ENCODE data around the gene SFMBT2. TPM values are rescaled to one million over a fixed set of nuclear protein-coding genes. Genes with fewer than 3 reads are reported as not detected.
"Not testable (repeated sequence)": the region's sequence is repeated elsewhere in the genome, so short reads cannot be mapped to it uniquely, and the experiment has no call there.

The SFMBT2 gene
- total RNA-seq, 1 experiment from 2014 or later, result 1.3 TPM

DNA sequence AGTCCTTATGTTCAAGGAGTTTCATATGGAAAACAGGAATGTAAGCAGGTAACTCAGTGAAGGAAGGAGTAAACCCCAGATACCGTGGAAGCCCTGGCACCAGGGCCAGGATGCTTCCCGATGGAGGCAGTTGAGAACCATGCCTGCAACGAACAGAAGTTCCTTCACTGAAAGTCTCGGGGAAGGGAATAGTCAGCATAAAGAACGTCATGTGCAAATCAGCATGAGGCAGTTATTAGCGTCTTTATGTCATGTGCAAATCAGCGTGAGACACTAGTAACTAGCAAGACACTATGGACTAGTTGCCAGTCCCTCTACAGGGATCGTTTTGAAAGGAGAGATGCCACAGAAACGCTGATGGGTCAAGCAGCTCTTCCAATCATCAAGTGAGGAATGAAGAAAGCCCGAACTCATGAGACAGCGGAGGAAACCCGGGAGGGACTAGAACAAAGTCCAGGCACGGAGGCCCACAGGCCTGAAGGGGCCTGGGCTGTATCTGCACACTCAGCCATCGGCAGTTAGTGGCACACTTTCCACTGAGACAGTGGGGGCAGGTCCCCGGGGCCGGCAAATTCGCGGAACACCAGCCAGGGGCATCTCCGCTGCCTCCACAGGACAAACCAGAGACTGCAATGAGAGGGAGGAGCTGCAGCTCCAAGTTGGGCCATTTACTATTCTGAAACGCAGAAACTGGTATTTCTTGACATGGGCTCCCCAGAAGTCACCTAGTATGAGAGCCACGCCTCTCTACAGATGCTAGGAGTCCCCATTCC, 109.6 kb downstream of the SFMBT2 start:
- ChIA-PET CTCF (no interaction called here), POLR2A (no interaction called here)
- ATAC-seq, result peak; percentile 65; the same call in 1 of the 2 replicates
- Histone ChIP-seq H3K27ac (ENCODE audit: low read length) (no peak overlapping the region), H3K27me3 (ENCODE audit: control insufficient read depth, insufficient read depth, low read length) (no peaks in the 10 kb centered on the region), H3K36me3 (ENCODE audit: control insufficient read depth, insufficient read depth, low read length) (no peaks in the 10 kb centered on the region), H3K4me1 (ENCODE audit: control insufficient read depth, insufficient read depth, low read length) (no peaks in the 10 kb centered on the region), H3K4me3 (ENCODE audit: low read depth in 2 of 2, low read length in 2 of 2) (peak overlapping the region in 1 of 2 experiments; percentile 14; a peak in 1 of 4 replicates), H3K9me3 (ENCODE audit: control insufficient read depth, insufficient read depth, low read depth, low read length) (no peaks in the 10 kb centered on the region)
- BruUV-seq (replicated peaks), result no TSS peak
- in situ Hi-C loops (cut with HindIII; ENCODE audit: low pct_unique_long_range_greater_than_20kb, low sequenced_read_pairs), result no loop called here
- DNase-seq (ENCODE audit: low read depth, low spot score), result no peak
- TF ChIP-seq SIN3A (IDR thresholded peaks at IDR 0.05; ENCODE audit: borderline replicate concordance, insufficient read depth, low read depth, low read length) (no peak), POLR2AphosphoS5 (IDR thresholded peaks at IDR 0.05; ENCODE audit: low read depth, low read length) (no peak), TCF7L2 (IDR thresholded peaks at IDR 0.05; ENCODE audit: low read depth, low read length) (no peak)
- TF ChIP-seq, protein P1, sequence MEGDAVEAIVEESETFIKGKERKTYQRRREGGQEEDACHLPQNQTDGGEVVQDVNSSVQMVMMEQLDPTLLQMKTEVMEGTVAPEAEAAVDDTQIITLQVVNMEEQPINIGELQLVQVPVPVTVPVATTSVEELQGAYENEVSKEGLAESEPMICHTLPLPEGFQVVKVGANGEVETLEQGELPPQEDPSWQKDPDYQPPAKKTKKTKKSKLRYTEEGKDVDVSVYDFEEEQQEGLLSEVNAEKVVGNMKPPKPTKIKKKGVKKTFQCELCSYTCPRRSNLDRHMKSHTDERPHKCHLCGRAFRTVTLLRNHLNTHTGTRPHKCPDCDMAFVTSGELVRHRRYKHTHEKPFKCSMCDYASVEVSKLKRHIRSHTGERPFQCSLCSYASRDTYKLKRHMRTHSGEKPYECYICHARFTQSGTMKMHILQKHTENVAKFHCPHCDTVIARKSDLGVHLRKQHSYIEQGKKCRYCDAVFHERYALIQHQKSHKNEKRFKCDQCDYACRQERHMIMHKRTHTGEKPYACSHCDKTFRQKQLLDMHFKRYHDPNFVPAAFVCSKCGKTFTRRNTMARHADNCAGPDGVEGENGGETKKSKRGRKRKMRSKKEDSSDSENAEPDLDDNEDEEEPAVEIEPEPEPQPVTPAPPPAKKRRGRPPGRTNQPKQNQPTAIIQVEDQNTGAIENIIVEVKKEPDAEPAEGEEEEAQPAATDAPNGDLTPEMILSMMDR (IDR thresholded peaks at IDR 0.05), result peak; percentile 27
- TF ChIP-seq, protein P2, sequence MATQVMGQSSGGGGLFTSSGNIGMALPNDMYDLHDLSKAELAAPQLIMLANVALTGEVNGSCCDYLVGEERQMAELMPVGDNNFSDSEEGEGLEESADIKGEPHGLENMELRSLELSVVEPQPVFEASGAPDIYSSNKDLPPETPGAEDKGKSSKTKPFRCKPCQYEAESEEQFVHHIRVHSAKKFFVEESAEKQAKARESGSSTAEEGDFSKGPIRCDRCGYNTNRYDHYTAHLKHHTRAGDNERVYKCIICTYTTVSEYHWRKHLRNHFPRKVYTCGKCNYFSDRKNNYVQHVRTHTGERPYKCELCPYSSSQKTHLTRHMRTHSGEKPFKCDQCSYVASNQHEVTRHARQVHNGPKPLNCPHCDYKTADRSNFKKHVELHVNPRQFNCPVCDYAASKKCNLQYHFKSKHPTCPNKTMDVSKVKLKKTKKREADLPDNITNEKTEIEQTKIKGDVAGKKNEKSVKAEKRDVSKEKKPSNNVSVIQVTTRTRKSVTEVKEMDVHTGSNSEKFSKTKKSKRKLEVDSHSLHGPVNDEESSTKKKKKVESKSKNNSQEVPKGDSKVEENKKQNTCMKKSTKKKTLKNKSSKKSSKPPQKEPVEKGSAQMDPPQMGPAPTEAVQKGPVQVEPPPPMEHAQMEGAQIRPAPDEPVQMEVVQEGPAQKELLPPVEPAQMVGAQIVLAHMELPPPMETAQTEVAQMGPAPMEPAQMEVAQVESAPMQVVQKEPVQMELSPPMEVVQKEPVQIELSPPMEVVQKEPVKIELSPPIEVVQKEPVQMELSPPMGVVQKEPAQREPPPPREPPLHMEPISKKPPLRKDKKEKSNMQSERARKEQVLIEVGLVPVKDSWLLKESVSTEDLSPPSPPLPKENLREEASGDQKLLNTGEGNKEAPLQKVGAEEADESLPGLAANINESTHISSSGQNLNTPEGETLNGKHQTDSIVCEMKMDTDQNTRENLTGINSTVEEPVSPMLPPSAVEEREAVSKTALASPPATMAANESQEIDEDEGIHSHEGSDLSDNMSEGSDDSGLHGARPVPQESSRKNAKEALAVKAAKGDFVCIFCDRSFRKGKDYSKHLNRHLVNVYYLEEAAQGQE (IDR thresholded peaks at IDR 0.05; ENCODE audit: insufficient read depth in 1 of 2, low read depth in 2 of 2, low read length in 1 of 2), result no peak
- intact Hi-C loops (cut with micrococcal nuclease; ENCODE audit: unreplicated experiment), result no loop called here

GRCh38 chr10:7300384-7300971, 110.4 kb downstream of the SFMBT2 start:
- H3K4me1 ChIP-seq (ENCODE audit: control insufficient read depth, insufficient read depth, low read length), result no peaks in the 10 kb centered on the region
- H3K4me3 ChIP-seq (ENCODE audit: low read depth in 2 of 2, low read length in 2 of 2), result no peak overlapping the region
- in situ Hi-C loops (cut with HindIII; ENCODE audit: low pct_unique_long_range_greater_than_20kb, low sequenced_read_pairs), result no loop called here
- no peak overlapping the region for H3K27ac ChIP-seq (ENCODE audit: low read length)
- BruUV-seq (replicated peaks), result no TSS peak
- H3K9me3 ChIP-seq (ENCODE audit: control insufficient read depth, insufficient read depth, low read depth, low read length), result no peaks in the 10 kb centered on the region
- POLR2A ChIA-PET, result no interaction called here
- no peaks in the 10 kb centered on the region for H3K27me3 ChIP-seq (ENCODE audit: control insufficient read depth, insufficient read depth, low read length)
- intact Hi-C loops (cut with micrococcal nuclease; ENCODE audit: unreplicated experiment), result no loop called here
- DNase-seq (ENCODE audit: low read depth, low spot score) (no peak), ATAC-seq (no peak)
- CTCF ChIA-PET, result no interaction called here
- no peak for TF ChIP-seq SIN3A (IDR thresholded peaks at IDR 0.05; ENCODE audit: borderline replicate concordance, insufficient read depth, low read depth, low read length)
- TF ChIP-seq, protein P1 (IDR thresholded peaks at IDR 0.05), result no peak
- no peak for TF ChIP-seq TCF7L2 (IDR thresholded peaks at IDR 0.05; ENCODE audit: low read depth, low read length)
- TF ChIP-seq POLR2AphosphoS5 (IDR thresholded peaks at IDR 0.05; ENCODE audit: low read depth, low read length), result no peak
- TF ChIP-seq, protein P2 (IDR thresholded peaks at IDR 0.05; ENCODE audit: insufficient read depth in 1 of 2, low read depth in 2 of 2, low read length in 1 of 2), result no peak
- H3K36me3 ChIP-seq (ENCODE audit: control insufficient read depth, insufficient read depth, low read length), result no peaks in the 10 kb centered on the region

- H3K4me3 ChIP-seq (ENCODE audit: low read depth in 2 of 2, low read length in 2 of 2); CTCF ChIA-PET; ATAC-seq; DNase-seq (ENCODE audit: low read depth, low spot score); BruUV-seq (replicated peaks); H3K4me1 ChIP-seq (ENCODE audit: control insufficient read depth, insufficient read depth, low read length); H3K36me3 ChIP-seq (ENCODE audit: control insufficient read depth, insufficient read depth, low read length); POLR2A ChIA-PET; H3K27me3 ChIP-seq (ENCODE audit: control insufficient read depth, insufficient read depth, low read length); H3K27ac ChIP-seq (ENCODE audit: low read length); H3K9me3 ChIP-seq (ENCODE audit: control insufficient read depth, insufficient read depth, low read depth, low read length); in situ Hi-C loops (cut with HindIII; ENCODE audit: low pct_unique_long_range_greater_than_20kb, low sequenced_read_pairs); intact Hi-C loops (cut with micrococcal nuclease; ENCODE audit: unreplicated experiment): not testable (repeated sequence)
Observed at GRCh38 chr10:7299601-7300325, 111.1 kb downstream of the SFMBT2 start.

Measured in Panc1 (cell line).